IPS-20b (cell line): Measurements from ENCODE around the gene TNS3.

Source experiments
- H3K27ac ChIP-seq: one replicate; pipeline ENCODE4 v1.5.1; 2013; ENCODE audit warnings: low read length
- H3K27me3 ChIP-seq: 2 replicates; pipeline ENCODE4 v1.6.1; 2013; ENCODE audit warnings: mild to moderate bottlenecking, low read length, inconsistent platforms; ENCODE audit not compliant: insufficient read depth
- H3K36me3 ChIP-seq: 2 replicates; pipeline ENCODE4 v1.6.1; 2013; ENCODE audit warnings: low read depth, mild to moderate bottlenecking, inconsistent platforms, low read length, moderate library complexity; ENCODE audit not compliant: insufficient read depth
- H3K4me1 ChIP-seq: 2 replicates; pipeline ENCODE4 v1.6.1; 2013; ENCODE audit warnings: mild to moderate bottlenecking, control low read depth, inconsistent platforms, low read length, moderate library complexity; ENCODE audit not compliant: insufficient read depth
- H3K4me3 ChIP-seq: 2 replicates; pipeline ENCODE4 v1.5.1; 2013; ENCODE audit warnings: mild to moderate bottlenecking, low read length, inconsistent platforms
- H3K9ac ChIP-seq: 2 replicates; pipeline ENCODE4 v1.6.1; 2013; ENCODE audit warnings: low read depth, mild to moderate bottlenecking, inconsistent platforms, low read length, moderate library complexity
- H3K9me3 ChIP-seq: 2 replicates; pipeline ENCODE4 v1.6.1; 2013; ENCODE audit warnings: mild to moderate bottlenecking, low read depth, low read length, inconsistent platforms; ENCODE audit not compliant: insufficient read depth

TNS3 gene

DNA sequence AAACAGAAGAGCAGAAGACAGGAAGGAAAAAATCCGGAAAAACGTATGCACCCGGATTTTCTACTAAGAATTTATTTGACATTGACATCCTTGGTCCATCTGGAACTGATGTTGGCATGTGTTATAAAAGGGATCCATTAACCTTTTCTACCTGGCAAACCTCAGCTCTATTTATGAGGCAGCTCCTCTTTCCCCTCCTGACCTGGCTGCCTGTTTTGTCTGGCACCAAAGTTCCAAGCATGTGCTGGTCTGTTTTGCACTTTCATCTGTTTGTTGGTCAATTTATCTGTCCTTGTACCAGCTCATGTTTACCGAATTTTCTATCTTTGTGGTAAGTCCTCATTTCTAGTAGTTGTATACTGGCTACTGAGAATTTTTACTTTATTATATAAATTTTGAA lies 258.0 kb downstream of the TNS3 start:
- H3K27ac ChIP-seq, result no peak overlapping the region
- H3K9ac ChIP-seq, result no peak overlapping the region

DNA sequence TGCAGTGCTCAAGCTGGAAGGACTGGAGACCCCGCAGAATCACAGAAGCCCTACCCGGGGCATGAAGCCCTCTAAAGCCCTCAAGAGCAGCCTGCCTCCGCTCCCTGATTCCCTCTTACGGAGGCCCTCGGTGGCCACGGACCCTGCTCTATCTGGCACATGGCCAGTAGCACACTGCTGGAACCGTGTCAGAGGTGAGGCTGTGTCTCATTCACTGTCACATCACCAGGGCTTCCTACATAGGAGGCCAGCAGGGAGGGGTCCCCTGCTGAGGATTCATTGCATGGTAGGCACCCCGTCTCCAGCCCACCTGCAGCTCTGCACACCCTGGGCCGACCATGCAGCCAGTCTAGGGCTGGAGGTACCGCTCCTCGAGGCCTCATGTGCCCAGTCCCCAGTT lies 259.2 kb downstream of the TNS3 start:
- no peak overlapping the region for H3K27ac ChIP-seq
- 0 out of 2 replicates have a peak, but pooled peaks cover 3% of the 10 kb centered on the region for H3K36me3 ChIP-seq
- no peaks in the 10 kb centered on the region for H3K9me3 ChIP-seq
- no peak overlapping the region for H3K9ac ChIP-seq
- H3K27me3 ChIP-seq, result no peaks in the 10 kb centered on the region
- no peak overlapping the region for H3K4me3 ChIP-seq
- H3K4me1 ChIP-seq, result peaks cover 13% of the 10 kb centered on the region

More for the DNA sequence above, 258.0 kb downstream of the TNS3 start:
- Histone ChIP-seq H3K27me3 (no peaks in the 10 kb centered on the region), H3K36me3 (no peaks in the 10 kb centered on the region), H3K4me1 (peaks cover 20% of the 10 kb centered on the region), H3K4me3 (no peak overlapping the region), H3K9me3 (no peaks in the 10 kb centered on the region)

DNA sequence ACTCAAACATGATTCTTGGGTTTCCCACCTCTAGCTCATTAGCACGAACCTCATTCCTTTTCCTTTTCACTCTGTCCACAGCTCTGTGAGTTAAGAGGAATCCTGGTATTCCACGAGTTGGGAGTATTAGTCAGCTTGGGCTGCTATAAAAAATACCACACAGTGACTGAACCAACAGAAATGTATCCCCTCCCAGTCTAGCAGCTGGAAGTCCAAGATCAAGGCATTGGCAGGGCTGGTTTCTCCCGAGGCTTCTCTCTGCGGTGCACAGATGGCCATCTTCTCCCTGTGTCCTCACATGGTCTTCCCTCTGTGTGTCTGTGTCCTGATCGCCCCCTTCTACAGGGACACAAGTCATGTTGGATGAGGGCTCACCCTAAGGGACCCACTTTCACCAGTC lies 261.6 kb downstream of the TNS3 start:
- 0 out of 2 replicates have a peak, but pooled peaks cover 3% of the 10 kb centered on the region for H3K36me3 ChIP-seq
- H3K4me3 ChIP-seq, result no peak overlapping the region
- H3K27me3 ChIP-seq, result no peaks in the 10 kb centered on the region
- H3K27ac ChIP-seq, result no peak overlapping the region
- H3K9ac ChIP-seq, result no peak overlapping the region
- no peaks in the 10 kb centered on the region for H3K9me3 ChIP-seq
- H3K4me1 ChIP-seq, result no peaks in the 10 kb centered on the region

DNA sequence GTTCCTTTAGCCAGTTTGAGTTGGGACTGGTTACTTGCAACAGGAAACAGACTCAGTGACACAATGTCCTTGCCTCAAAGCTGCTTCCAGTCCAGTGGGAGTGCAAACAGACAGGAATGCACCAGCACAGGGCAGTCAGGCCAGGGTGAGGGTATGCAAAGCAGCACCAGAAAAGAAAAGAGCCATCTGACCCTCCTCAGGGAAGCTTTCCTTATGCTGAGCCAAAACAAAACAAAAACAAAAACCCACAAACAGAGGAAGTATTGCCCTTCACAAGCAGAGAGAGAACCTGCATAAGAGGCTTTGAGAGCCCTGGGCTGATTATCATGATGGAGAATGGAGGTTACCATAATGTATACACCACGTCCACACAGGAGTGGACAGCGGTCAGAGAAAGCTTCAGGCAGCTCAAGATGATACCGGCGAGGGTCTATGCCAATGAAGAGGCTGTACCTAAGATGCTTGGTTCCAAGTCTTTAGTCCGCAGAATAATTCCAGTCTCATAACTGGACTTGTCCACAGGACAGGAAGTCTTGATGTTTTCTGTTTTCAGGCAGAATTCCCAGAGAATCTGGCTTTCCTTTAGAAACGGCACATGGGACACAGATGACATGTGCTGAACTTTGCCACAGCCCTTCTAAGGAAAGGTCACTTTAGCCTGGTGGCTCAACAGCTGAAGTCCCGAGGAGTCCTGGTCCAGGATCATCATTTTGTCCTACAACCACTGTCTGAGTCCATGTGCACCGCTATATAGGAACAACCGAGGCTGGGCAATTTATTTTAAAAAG lies 263.3 kb downstream of the TNS3 start:
- H3K27me3 ChIP-seq, result no peaks in the 10 kb centered on the region
- H3K4me3 ChIP-seq, result no peak overlapping the region
- H3K9me3 ChIP-seq, result no peaks in the 10 kb centered on the region

DNA sequence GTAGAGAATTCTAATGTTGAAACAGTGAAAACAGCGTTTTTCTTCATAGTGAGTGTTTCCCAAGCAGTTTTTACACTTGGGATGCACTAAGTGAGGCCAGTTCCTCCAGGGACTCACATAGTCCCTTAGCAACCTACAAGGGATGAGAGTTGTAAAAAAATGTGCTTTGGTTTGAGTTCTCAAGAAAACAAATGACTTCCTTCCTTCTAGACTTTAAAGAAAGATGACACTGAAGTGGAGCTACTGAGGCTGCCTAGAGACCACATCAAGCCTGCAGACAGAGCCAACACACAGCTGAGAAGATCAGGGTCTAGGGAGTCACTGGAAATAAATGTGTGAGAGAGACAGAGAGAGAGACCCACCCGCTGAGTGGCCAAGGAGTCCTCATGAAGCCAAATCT lies 264.4 kb downstream of the TNS3 start:
- Histone ChIP-seq H3K27ac (no peak overlapping the region), H3K27me3 (no peaks in the 10 kb centered on the region), H3K4me3 (no peak overlapping the region), H3K4me1 (peaks cover 2% of the 10 kb centered on the region; the same call in 1 of the 2 replicates), H3K9ac (no peak overlapping the region), H3K9me3 (no peaks in the 10 kb centered on the region), H3K36me3 (0 out of 2 replicates have a peak, but pooled peaks cover 3% of the 10 kb centered on the region)

More for the DNA sequence above, 263.3 kb downstream of the TNS3 start:
- H3K9ac ChIP-seq, result no peak overlapping the region
- H3K4me1 ChIP-seq, result peaks cover 2% of the 10 kb centered on the region; the same call in 1 of the 2 replicates
- H3K36me3 ChIP-seq, result 0 out of 2 replicates have a peak, but pooled peaks cover 3% of the 10 kb centered on the region
- H3K27ac ChIP-seq, result no peak overlapping the region

DNA sequence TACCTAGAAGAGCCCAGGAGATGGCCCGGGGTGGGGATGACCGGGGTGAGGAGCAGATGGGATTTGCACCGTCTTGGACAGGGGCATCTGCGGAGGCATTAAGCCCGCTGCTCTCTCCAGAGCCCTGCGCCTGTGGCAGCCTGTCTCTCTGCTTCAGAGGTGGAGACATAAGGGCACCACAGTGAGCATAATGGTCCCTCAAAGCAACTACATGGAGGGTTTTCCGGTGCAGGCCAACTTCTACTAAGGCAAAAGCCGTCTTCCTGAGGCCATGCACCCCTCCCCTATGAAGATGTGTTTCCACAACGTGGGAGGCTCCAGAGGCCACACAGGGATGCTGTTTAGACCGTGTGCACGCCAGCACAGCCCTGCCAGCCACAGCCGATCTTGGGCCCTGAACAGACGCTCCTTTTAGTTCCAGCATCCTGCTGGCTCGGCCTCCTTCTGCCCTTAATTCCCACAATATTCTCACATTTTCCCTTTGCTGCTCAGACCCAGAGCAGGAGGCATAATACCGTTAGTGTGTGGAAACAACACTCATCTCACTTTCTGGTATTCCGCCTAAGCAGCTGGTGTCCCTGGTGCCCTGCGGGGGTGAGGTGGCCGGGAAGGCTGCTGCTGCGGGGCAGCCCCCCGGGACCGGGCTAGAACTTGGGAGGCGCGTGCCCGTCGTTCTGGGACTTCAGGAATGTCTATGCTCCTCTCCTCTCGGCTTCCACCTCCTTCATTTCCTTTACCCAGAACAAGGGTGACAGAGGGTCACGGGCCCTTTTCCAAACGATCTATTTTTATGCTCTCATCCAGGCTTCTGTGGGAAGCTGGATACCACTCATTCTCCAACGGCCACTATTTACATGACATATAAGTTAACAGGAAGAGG lies 266.9 kb downstream of the TNS3 start:
- no peak overlapping the region for H3K27ac ChIP-seq
- 0 out of 2 replicates have a peak, but pooled peaks cover 6% of the 10 kb centered on the region for H3K36me3 ChIP-seq
- H3K9ac ChIP-seq, result no peak overlapping the region
- no peaks in the 10 kb centered on the region for H3K9me3 ChIP-seq
- H3K4me3 ChIP-seq, result no peak overlapping the region
- no peaks in the 10 kb centered on the region for H3K27me3 ChIP-seq
- peaks cover 2% of the 10 kb centered on the region; the same call in 1 of the 2 replicates for H3K4me1 ChIP-seq

DNA sequence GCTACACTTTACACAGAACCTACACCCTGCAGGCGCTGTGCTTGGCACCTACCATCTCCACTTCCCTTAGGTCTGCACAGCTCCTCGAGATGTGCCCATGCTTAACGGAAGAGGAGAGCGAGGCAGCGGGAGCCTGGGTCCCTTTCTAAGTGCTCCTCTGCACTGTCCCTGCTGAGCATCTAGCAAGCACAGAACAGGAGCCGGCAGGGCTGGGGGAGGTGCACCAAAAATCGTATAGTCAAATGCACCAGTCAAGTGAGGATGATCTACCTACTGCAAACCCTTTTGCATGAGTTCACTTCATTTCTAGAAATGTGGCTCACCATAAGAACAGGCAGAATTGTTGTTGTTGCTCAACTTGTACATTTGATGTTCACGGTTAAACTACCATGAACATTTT lies 267.7 kb downstream of the TNS3 start:
- Histone ChIP-seq H3K36me3 (0 out of 2 replicates have a peak, but pooled peaks cover 6% of the 10 kb centered on the region), H3K9ac (no peak overlapping the region), H3K4me3 (no peak overlapping the region), H3K9me3 (no peaks in the 10 kb centered on the region), H3K4me1 (peaks cover 2% of the 10 kb centered on the region; the same call in 1 of the 2 replicates), H3K27ac (no peak overlapping the region), H3K27me3 (no peaks in the 10 kb centered on the region)

DNA sequence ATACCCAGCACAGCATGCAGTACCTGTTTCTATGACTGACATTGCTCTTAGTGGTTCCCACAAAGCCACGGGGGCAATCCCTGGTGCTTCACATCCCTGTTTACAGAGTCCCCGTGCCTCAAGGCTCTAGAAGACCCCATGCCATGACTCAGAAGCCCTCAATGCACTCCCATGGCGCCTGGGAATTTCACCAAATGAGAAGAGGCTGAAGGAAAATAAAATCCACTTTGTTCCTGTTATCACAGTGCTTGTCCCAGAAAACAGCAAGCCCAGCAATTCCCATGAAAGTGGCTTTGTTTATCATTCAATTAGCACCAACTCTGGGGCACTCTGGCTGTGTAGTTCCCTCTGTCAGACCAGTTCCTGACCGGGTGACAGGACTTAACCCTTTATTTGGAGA lies 268.3 kb downstream of the TNS3 start:
- Histone ChIP-seq H3K9me3 (no peaks in the 10 kb centered on the region), H3K4me1 (peaks cover 2% of the 10 kb centered on the region; the same call in 1 of the 2 replicates), H3K27me3 (no peaks in the 10 kb centered on the region), H3K4me3 (no peak overlapping the region), H3K27ac (no peak overlapping the region), H3K36me3 (0 out of 2 replicates have a peak, but pooled peaks cover 6% of the 10 kb centered on the region), H3K9ac (no peak overlapping the region)

DNA sequence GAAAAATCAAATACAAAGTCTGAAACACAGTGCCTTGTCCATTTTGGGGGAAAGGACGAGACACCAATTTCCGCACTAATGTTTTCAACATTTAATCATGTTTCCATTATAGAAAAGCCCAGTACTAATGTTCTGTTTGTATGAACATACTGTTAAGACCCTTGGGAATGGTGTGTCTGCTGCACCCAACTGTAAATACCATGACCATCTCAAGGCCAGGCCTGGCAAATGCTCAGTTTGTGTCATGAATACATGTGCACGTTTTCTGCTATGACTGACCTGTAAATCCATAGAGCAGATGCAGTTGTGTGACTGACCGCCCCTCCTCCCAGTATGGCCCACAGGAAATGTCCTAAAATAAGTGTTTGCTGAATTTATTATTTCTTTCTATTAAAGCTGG lies 270.0 kb downstream of the TNS3 start:
- Histone ChIP-seq H3K36me3 (0 out of 2 replicates have a peak, but pooled peaks cover 3% of the 10 kb centered on the region), H3K9me3 (no peaks in the 10 kb centered on the region), H3K27me3 (no peaks in the 10 kb centered on the region), H3K4me1 (peaks cover 2% of the 10 kb centered on the region; the same call in 1 of the 2 replicates), H3K4me3 (no peak overlapping the region), H3K27ac (no peak overlapping the region), H3K9ac (no peak overlapping the region)

DNA sequence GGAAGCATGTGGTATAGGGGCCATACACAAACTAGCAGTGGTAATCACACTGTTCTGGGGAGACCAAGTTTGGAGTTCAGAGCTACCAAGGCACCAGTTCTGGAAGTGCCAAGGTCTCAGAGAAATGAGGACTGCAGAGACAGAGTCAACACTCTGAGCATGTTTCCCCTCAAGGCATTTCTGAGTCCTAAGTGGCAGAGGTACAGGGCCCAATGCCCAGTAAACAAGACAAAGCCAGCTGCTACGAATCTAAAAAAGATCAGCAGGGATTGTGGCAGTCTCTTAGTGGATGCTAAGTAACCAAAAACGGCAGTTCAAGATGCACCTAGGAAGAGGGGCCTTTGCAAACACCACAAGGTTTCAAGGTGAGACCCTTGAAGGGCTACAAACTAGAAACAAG lies 271.9 kb downstream of the TNS3 start:
- Histone ChIP-seq H3K9me3 (no peaks in the 10 kb centered on the region), H3K9ac (no peak overlapping the region), H3K4me3 (no peak overlapping the region), H3K27me3 (no peaks in the 10 kb centered on the region), H3K36me3 (0 out of 2 replicates have a peak, but pooled peaks cover 3% of the 10 kb centered on the region), H3K4me1 (peaks cover 2% of the 10 kb centered on the region; the same call in 1 of the 2 replicates), H3K27ac (no peak overlapping the region)

DNA sequence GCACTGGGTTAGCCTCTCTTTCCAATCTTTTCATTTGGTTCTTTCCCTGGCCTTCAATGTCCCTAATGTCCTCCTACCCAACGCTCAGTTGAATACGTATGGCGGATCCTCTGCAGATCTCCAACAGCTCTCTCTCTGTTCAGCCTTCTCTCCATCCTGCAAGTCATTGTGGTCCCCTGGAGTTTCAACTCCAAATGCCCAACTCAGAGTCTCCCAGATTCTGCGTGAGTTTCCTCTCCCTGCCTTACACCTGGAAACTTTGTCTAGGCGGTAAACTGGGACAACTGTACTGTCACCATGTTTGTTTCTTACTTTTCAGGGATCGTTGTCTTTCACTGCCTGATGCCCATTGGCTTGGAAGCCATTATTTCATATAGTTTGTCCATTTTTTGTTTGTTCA lies 273.1 kb downstream of the TNS3 start:
- Histone ChIP-seq H3K36me3 (0 out of 2 replicates have a peak, but pooled peaks cover 3% of the 10 kb centered on the region), H3K4me1 (no peaks in the 10 kb centered on the region), H3K4me3 (no peak overlapping the region), H3K27me3 (no peaks in the 10 kb centered on the region), H3K9me3 (no peaks in the 10 kb centered on the region), H3K9ac (no peak overlapping the region), H3K27ac (no peak overlapping the region)
